ENCODE results near the gene CEACAM19. TPM values are rescaled to one million over a fixed set of nuclear protein-coding genes. Genes with fewer than 3 reads are reported as not detected.

The CEACAM19 gene
- total RNA-seq, 1 experiment from 2014 or later = 8.0 TPM

DNA sequence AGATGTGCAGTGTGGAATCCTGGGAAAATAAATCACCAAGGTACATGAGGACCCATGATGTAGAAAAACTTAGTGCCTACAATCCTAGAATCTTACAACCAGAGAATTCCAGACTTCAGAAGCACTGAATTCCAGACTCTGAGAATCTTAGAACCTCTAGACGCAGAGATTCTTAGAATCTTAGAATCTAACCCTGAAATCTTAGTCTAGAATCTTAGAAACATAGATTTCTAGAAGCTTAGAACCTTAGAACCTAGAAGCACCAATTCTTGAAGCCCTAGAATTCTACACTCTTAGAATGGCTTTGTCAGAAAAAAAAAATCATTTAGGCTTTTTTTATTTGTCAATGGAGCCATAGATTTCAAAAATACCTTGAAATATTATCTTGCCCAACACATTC lies 33.7 kb downstream of the CEACAM19 start:
- Histone ChIP-seq H3K79me2 (ENCODE audit: low read depth) (no peaks in the 10 kb centered on the region), H4K20me1 (ENCODE audit: insufficient read depth) (no peaks in the 10 kb centered on the region), H3K9me3 (ENCODE audit: insufficient read depth, low read depth) (no peaks in the 10 kb centered on the region), H3K4me3 (no peak overlapping the region), H3F3A (ENCODE audit: insufficient read depth, low read depth) (peaks cover 6% of the 10 kb centered on the region; the same call in 1 of the 2 replicates), H2AFZ (no peak overlapping the region), H3K27ac (no peak overlapping the region), H3K4me2 (no peak overlapping the region), H3K27me3 (ENCODE audit: insufficient read depth, low read depth) (no peaks in the 10 kb centered on the region), H3K9me2 (ENCODE audit: insufficient read depth) (no peaks in the 10 kb centered on the region), H3K36me3 (ENCODE audit: low read depth) (no peaks in the 10 kb centered on the region), H3K4me1 (replicated peaks; ENCODE audit: insufficient read depth) (no peaks in the 10 kb centered on the region)
- ChIA-PET CTCF (no interaction called here), POLR2A (ENCODE audit: unreplicated experiment) (no interaction called here)
- intact Hi-C loops (cut with micrococcal nuclease; ENCODE audit: unreplicated experiment) = no loop called here
- TF ChIP-seq CTCF (conservative IDR thresholded peaks at IDR 0.05) (no peak), EZH2 (IDR thresholded peaks at IDR 0.05; ENCODE audit: low read depth) (no peak)
- BruUV-seq (replicated peaks) = no TSS peak
- no peak for DNase-seq

DNA sequence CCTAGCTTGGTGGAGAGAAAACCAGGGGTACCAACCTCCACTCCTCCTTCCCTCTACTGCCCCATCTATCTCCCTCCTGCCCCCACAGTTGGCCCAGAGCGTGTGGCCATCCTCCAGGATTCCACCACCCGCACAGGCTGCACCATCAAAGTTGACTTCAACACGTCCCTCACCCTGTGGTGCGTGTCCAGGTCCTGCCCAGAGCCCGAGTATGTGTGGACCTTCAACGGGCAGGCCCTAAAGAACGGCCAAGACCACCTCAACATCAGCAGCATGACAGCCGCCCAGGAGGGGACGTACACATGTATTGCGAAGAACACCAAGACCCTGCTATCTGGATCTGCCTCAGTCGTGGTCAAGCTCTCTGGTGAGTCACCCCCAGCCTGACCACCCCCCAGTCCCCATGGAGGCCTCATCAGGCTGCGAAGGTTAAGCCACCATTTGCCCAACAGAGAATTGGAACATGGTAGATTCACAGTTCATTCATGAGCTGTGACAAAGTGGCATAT lies 34.3 kb downstream of the CEACAM19 start:
- no peaks in the 10 kb centered on the region for H3K4me1 ChIP-seq (replicated peaks; ENCODE audit: insufficient read depth)
- H4K20me1 ChIP-seq (ENCODE audit: insufficient read depth) = no peaks in the 10 kb centered on the region
- no peak overlapping the region for H2AFZ ChIP-seq
- no peaks in the 10 kb centered on the region for H3K79me2 ChIP-seq (ENCODE audit: low read depth)
- H3K9me2 ChIP-seq (ENCODE audit: insufficient read depth) = no peaks in the 10 kb centered on the region
- no peak overlapping the region for H3K4me2 ChIP-seq
- ChIA-PET POLR2A (ENCODE audit: unreplicated experiment) (interaction anchor here (0.5 kb wide), 1 partner anchor 69 kb away, joined by 6 read pairs; no protein-coding TSS in a partner anchor), CTCF (interaction anchor here (0.6 kb wide), 1 partner anchor 200 kb away, joined by 14 read pairs; no protein-coding TSS in a partner anchor)
- no TSS peak for BruUV-seq (replicated peaks)
- no peak for DNase-seq
- intact Hi-C loops (cut with micrococcal nuclease; ENCODE audit: unreplicated experiment) = no loop called here
- TF ChIP-seq EZH2 (IDR thresholded peaks at IDR 0.05; ENCODE audit: low read depth) (no peak), CTCF (conservative IDR thresholded peaks at IDR 0.05) (no peak)
- no peak overlapping the region for H3K4me3 ChIP-seq
- no peaks in the 10 kb centered on the region for H3K36me3 ChIP-seq (ENCODE audit: low read depth)
- H3K9me3 ChIP-seq (ENCODE audit: insufficient read depth, low read depth) = no peaks in the 10 kb centered on the region
- H3K27ac ChIP-seq = no peak overlapping the region
- H3F3A ChIP-seq (ENCODE audit: insufficient read depth, low read depth) = peaks cover 3% of the 10 kb centered on the region; the same call in 1 of the 2 replicates
- H3K27me3 ChIP-seq (ENCODE audit: insufficient read depth, low read depth) = no peaks in the 10 kb centered on the region

GRCh38 chr19:44706506-44707236 lies 35.4 kb downstream of the CEACAM19 start:
- TF ChIP-seq EZH2 (IDR thresholded peaks at IDR 0.05; ENCODE audit: low read depth) = no peak
- TF ChIP-seq CTCF (conservative IDR thresholded peaks at IDR 0.05) = no peak
- Histone ChIP-seq H3K27me3 (ENCODE audit: insufficient read depth, low read depth) (no peaks in the 10 kb centered on the region), H4K20me1 (ENCODE audit: insufficient read depth) (no peaks in the 10 kb centered on the region), H3K79me2 (ENCODE audit: low read depth) (no peaks in the 10 kb centered on the region), H3K4me1 (replicated peaks; ENCODE audit: insufficient read depth) (no peaks in the 10 kb centered on the region), H3K27ac (no peak overlapping the region), H3K4me3 (no peak overlapping the region), H3K36me3 (ENCODE audit: low read depth) (no peaks in the 10 kb centered on the region), H2AFZ (no peak overlapping the region), H3K9me3 (ENCODE audit: insufficient read depth, low read depth) (no peaks in the 10 kb centered on the region), H3F3A (ENCODE audit: insufficient read depth, low read depth) (no peaks in the 10 kb centered on the region; the same call in 1 of the 2 replicates), H3K4me2 (no peak overlapping the region), H3K9me2 (ENCODE audit: insufficient read depth) (no peaks in the 10 kb centered on the region)
- no peak for DNase-seq
- ChIA-PET POLR2A (ENCODE audit: unreplicated experiment) (no interaction called here), CTCF (no interaction called here)
- no TSS peak for BruUV-seq (replicated peaks)
- intact Hi-C loops (cut with micrococcal nuclease; ENCODE audit: unreplicated experiment) = no loop called here
